ENCODE measurements around the gene SENP8.
A peak's percentile ranks its signal among the peaks of the same experiment; 100 is the strongest.

The SENP8 gene

DNA sequence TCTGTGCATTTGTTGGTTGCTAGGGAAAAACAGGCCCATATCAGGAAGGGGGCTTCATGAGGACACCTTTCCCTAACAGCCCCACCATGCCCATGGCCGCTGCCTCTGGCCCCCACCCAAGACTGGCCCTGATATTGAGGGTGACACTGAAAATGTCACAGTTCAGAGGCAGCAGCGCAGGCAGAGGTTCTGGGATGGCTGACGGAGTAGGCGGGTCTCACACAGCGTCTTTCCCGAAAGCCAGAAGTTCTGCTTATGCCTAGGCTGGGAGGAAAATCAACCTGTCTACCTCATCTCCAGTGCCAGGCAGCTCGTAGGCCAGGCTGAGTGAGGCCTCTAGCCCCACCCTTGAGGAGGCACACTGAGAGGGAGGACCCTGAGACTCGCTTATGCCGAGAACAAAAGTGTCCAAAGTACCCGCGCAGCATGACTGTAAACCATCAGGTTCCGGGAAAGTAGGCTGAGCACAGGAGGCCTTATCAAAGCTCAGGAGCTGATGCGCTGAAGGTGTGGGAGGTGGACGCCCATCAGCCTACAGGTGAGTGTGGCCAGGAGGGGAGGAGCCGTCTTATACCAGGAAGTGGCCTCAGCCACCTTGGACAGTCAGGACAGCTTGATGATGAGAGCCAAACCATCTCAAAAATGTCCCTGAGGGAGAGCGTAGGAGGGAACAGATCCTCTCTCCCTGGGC, 51.9 kb downstream of the SENP8 start:
- TF ChIP-seq MAX (IDR thresholded peaks at IDR 0.05) (0 out of 2 replicates have a peak, but pooled peaks have one; percentile 2), CEBPB (IDR thresholded peaks at IDR 0.05) (no peak), ZBTB7A (IDR thresholded peaks at IDR 0.05; ENCODE audit: low read depth) (0 out of 2 replicates have a peak, but pooled peaks have one; percentile 36)

- TF ChIP-seq NFIC (IDR thresholded peaks at IDR 0.05), result no peak
- TF ChIP-seq YY1 (IDR thresholded peaks at IDR 0.05; ENCODE audit: low read depth), result no peak
- TF ChIP-seq, protein P1, sequence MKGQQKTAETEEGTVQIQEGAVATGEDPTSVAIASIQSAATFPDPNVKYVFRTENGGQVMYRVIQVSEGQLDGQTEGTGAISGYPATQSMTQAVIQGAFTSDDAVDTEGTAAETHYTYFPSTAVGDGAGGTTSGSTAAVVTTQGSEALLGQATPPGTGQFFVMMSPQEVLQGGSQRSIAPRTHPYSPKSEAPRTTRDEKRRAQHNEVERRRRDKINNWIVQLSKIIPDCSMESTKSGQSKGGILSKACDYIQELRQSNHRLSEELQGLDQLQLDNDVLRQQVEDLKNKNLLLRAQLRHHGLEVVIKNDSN (IDR thresholded peaks at IDR 0.05), result no peak
- no peak for TF ChIP-seq TCF12 (IDR thresholded peaks at IDR 0.05; ENCODE audit: low read depth)
- no peak for TF ChIP-seq TEAD4 (IDR thresholded peaks at IDR 0.05)
- TF ChIP-seq MAX (IDR thresholded peaks at IDR 0.05), result no peak
- no peak for TF ChIP-seq CREB1 (IDR thresholded peaks at IDR 0.05; ENCODE audit: low read depth)
- TF ChIP-seq CEBPB (IDR thresholded peaks at IDR 0.05), result no peak
- no peak for TF ChIP-seq EP300 (IDR thresholded peaks at IDR 0.05; ENCODE audit: borderline replicate concordance)
- TF ChIP-seq RAD21 (IDR thresholded peaks at IDR 0.05; ENCODE audit: low read depth), result no peak
- TF ChIP-seq FOXM1 (IDR thresholded peaks at IDR 0.05; ENCODE audit: borderline replicate concordance, low read depth), result no peak
- no peak for TF ChIP-seq ZBTB7A (IDR thresholded peaks at IDR 0.05; ENCODE audit: low read depth)
- no peak for TF ChIP-seq REST (IDR thresholded peaks at IDR 0.05; ENCODE audit: low read depth)
- TF ChIP-seq EGR1 (IDR thresholded peaks at IDR 0.05), result no peak
These were observed 52.5 kb downstream of the SENP8 start for GRCh38 chr15:72170691-72171090.

- no peak for TF ChIP-seq NFIC (IDR thresholded peaks at IDR 0.05)
- no peak for TF ChIP-seq TCF12 (IDR thresholded peaks at IDR 0.05; ENCODE audit: low read depth)
- TF ChIP-seq RAD21 (IDR thresholded peaks at IDR 0.05; ENCODE audit: low read depth), result no peak
- TF ChIP-seq ZBTB7A (IDR thresholded peaks at IDR 0.05; ENCODE audit: low read depth), result no peak
- no peak for TF ChIP-seq YY1 (IDR thresholded peaks at IDR 0.05; ENCODE audit: low read depth)
- TF ChIP-seq CREB1 (IDR thresholded peaks at IDR 0.05; ENCODE audit: low read depth), result no peak
These were observed 54.6 kb downstream of the SENP8 start for GRCh38 chr15:72172796-72173195.

DNA sequence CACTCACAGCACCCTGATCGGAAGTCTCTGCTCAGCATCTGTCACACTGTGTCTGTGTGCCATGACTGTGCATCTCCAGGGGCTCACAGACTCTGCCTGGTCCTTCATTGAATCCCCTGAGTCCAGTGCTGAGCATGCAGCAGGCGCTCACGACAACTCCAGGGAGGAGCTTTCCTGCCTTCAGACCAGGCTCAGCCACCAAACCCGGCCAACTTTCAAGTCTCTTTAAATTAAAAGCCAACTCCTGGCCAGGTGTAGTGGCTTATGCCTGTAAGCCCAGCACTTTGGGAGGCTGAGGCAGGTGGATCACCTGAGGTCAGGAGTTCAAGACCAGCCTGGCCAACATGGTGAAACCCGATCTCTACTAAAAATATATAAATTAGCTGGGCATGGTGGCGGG, 55.2 kb downstream of the SENP8 start:
- TF ChIP-seq CREB1 (IDR thresholded peaks at IDR 0.05; ENCODE audit: low read depth) (no peak), EP300 (IDR thresholded peaks at IDR 0.05; ENCODE audit: borderline replicate concordance) (no peak), TCF12 (IDR thresholded peaks at IDR 0.05; ENCODE audit: low read depth) (no peak), YY1 (IDR thresholded peaks at IDR 0.05; ENCODE audit: low read depth) (no peak), RAD21 (IDR thresholded peaks at IDR 0.05; ENCODE audit: low read depth) (no peak), FOXM1 (IDR thresholded peaks at IDR 0.05; ENCODE audit: borderline replicate concordance, low read depth) (no peak), TEAD4 (IDR thresholded peaks at IDR 0.05) (no peak), NFIC (IDR thresholded peaks at IDR 0.05) (no peak)

- TF ChIP-seq ZBTB7A (IDR thresholded peaks at IDR 0.05; ENCODE audit: low read depth) (no peak), TEAD4 (IDR thresholded peaks at IDR 0.05) (no peak)
These were observed 55.8 kb downstream of the SENP8 start for GRCh38 chr15:72173864-72174550.

DNA sequence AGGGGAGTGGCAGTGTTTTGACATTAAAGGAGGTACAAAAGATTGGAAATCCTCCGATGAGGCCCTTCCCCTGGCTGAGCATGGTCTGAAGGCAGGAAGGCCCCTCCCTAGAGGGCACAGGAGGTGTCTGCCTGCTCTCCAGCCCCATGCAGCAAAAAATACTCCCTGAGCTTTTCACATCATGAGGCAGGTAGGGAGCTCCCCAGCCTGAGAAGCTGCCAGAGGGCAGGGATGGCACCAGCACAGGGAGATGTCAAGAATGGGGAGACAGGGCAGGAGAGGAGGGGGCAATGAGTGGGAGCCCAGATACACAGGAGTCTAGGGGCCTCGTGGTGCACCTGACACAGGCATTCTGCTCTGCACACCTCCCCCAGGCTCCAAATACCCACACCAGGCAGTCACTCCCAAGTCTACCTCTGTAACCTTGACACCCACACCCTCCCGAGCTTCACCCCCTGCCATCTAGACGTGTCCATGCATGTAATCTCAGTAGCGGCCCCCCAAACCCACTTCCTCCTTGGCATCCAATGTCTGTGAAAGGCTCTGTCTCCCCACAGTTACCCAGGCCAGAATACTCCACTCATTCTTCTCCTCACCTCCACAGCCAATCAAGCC, 56.5 kb downstream of the SENP8 start:
- TF ChIP-seq ZBTB7A (IDR thresholded peaks at IDR 0.05; ENCODE audit: low read depth) (no peak), REST (IDR thresholded peaks at IDR 0.05; ENCODE audit: low read depth) (no peak), EGR1 (IDR thresholded peaks at IDR 0.05) (no peak), TAF1 (IDR thresholded peaks at IDR 0.05; ENCODE audit: low read depth) (no peak), FOXM1 (IDR thresholded peaks at IDR 0.05; ENCODE audit: borderline replicate concordance, low read depth) (no peak), CEBPB (IDR thresholded peaks at IDR 0.05) (no peak), NFIC (IDR thresholded peaks at IDR 0.05) (no peak), TCF12 (IDR thresholded peaks at IDR 0.05; ENCODE audit: low read depth) (no peak), MAX (IDR thresholded peaks at IDR 0.05) (no peak), YY1 (IDR thresholded peaks at IDR 0.05; ENCODE audit: low read depth) (no peak), CREB1 (IDR thresholded peaks at IDR 0.05; ENCODE audit: low read depth) (no peak), EP300 (IDR thresholded peaks at IDR 0.05; ENCODE audit: borderline replicate concordance) (no peak)
- TF ChIP-seq, protein P1 (IDR thresholded peaks at IDR 0.05), result no peak

All from Ishikawa (cell line).